Hepatocyte (in vitro differentiated cells): ENCODE results near the gene EIF3I.

ENCODE experiments used
- CTCF ChIP-seq: fragments of 200-600 bp; sonication (generic); IDR thresholded peaks from 2 replicates; pipeline ENCODE4 v1.5.1; 2016; ENCODE audit warnings: antibody characterized with exemption, mild to moderate bottlenecking; ENCODE audit not compliant: poor library complexity
- EZH2 ChIP-seq: fragments of 200-600 bp; sonication (generic); IDR thresholded peaks from 2 replicates; pipeline ENCODE4 v1.6.1; 2016; ENCODE audit warnings: antibody characterized with exemption, mild to moderate bottlenecking, borderline replicate concordance
- EZH2phosphoT487 ChIP-seq: fragments of 200-600 bp; sonication (generic); IDR thresholded peaks from one replicate; pipeline ENCODE4 v1.6.1; 2018; ENCODE audit warnings: antibody characterized with exemption, mild to moderate bottlenecking, low read depth, moderate library complexity; ENCODE audit not compliant: unreplicated experiment, severe bottlenecking

- TF ChIP-seq EZH2: no peak
- no peak for TF ChIP-seq CTCF
- TF ChIP-seq EZH2phosphoT487: no peak
Measured at GRCh38 chr1:32257227-32257508, 35.0 kb downstream of the EIF3I start.
